Measurements from ENCODE around the gene NRXN3.
"Not testable (repeated sequence)": the region's sequence is repeated elsewhere in the genome, so short reads cannot be mapped to it uniquely, and the experiment has no call there.

NRXN3 gene

GRCh38 chr14:78486081-78486480 lies 315.9 kb downstream of the NRXN3 start:
- no peak for DNase-seq (ENCODE audit: low read depth, low spot score)

GRCh38 chr14:78486621-78487020 lies 316.4 kb downstream of the NRXN3 start:
- no peak for DNase-seq (ENCODE audit: low read depth, low spot score)

- not testable (repeated sequence) for DNase-seq (ENCODE audit: low read depth, low spot score)
Observed at GRCh38 chr14:78487573-78487972, 317.4 kb downstream of the NRXN3 start.

- no peak for DNase-seq (ENCODE audit: low read depth, low spot score)
Observed at GRCh38 chr14:78488938-78489337, 318.8 kb downstream of the NRXN3 start.

GRCh38 chr14:78491048-78491447 lies 320.9 kb downstream of the NRXN3 start:
- DNase-seq (ENCODE audit: low read depth, low spot score) = no peak

- DNase-seq (ENCODE audit: low read depth, low spot score) = no peak
Observed at GRCh38 chr14:78498062-78498595, 328.0 kb downstream of the NRXN3 start.

- DNase-seq (ENCODE audit: low read depth, low spot score) = no peak
Observed at GRCh38 chr14:78501909-78502308, 331.7 kb downstream of the NRXN3 start.

GRCh38 chr14:78508023-78508422 lies 337.9 kb downstream of the NRXN3 start:
- DNase-seq (ENCODE audit: low read depth, low spot score) = no peak

GRCh38 chr14:78509516-78509915 lies 339.3 kb downstream of the NRXN3 start:
- DNase-seq (ENCODE audit: low read depth, low spot score) = no peak

- DNase-seq (ENCODE audit: low read depth, low spot score) = no peak
Observed at GRCh38 chr14:78512021-78512420, 341.8 kb downstream of the NRXN3 start.

GRCh38 chr14:78519863-78520262 lies 349.7 kb downstream of the NRXN3 start:
- DNase-seq (ENCODE audit: low read depth, low spot score) = peak; percentile 57

- no peak for DNase-seq (ENCODE audit: low read depth, low spot score)
Observed at GRCh38 chr14:78524196-78524595, 354.0 kb downstream of the NRXN3 start.

GRCh38 chr14:78524766-78525165 lies 354.6 kb downstream of the NRXN3 start:
- no peak for DNase-seq (ENCODE audit: low read depth, low spot score)

GRCh38 chr14:78530078-78530477 lies 359.9 kb downstream of the NRXN3 start:
- peak; percentile 66 for DNase-seq (ENCODE audit: low read depth, low spot score)

GRCh38 chr14:78534141-78534540 lies 364.0 kb downstream of the NRXN3 start:
- DNase-seq (ENCODE audit: low read depth, low spot score) = no peak

GRCh38 chr14:78535041-78535440 lies 364.9 kb downstream of the NRXN3 start:
- DNase-seq (ENCODE audit: low read depth, low spot score) = no peak

- not testable (repeated sequence) for DNase-seq (ENCODE audit: low read depth, low spot score)
Observed at GRCh38 chr14:78541788-78542187, 371.6 kb downstream of the NRXN3 start.

GRCh38 chr14:78543433-78543832 lies 373.3 kb downstream of the NRXN3 start:
- DNase-seq (ENCODE audit: low read depth, low spot score) = no peak

- DNase-seq (ENCODE audit: low read depth, low spot score) = no peak
Observed at GRCh38 chr14:78561074-78561473, 390.9 kb downstream of the NRXN3 start.

- peak; percentile 91 for DNase-seq (ENCODE audit: low read depth, low spot score)
Observed at GRCh38 chr14:78566026-78566858, 396.1 kb downstream of the NRXN3 start.

GRCh38 chr14:78566859-78567172 lies 396.6 kb downstream of the NRXN3 start:
- DNase-seq (ENCODE audit: low read depth, low spot score) = no peak

- peak; percentile 73 for DNase-seq (ENCODE audit: low read depth, low spot score)
Observed at GRCh38 chr14:78567343-78567742, 397.2 kb downstream of the NRXN3 start.

GRCh38 chr14:78573736-78574135 lies 403.6 kb downstream of the NRXN3 start:
- not testable (repeated sequence) for DNase-seq (ENCODE audit: low read depth, low spot score)

All from astrocyte of the hippocampus (primary cell).